GDM1 (cell line): Measurements from ENCODE around the gene TINCR.

Experiments used
- DNase-seq: peaks from one replicate; lab custom pipeline; 2025; lab: John Stamatoyannopoulos, UW

Gene TINCR

GRCh38 chr19:5588906-5589676 lies 21.3 kb upstream of the TINCR start:
- no peak for DNase-seq

DNA sequence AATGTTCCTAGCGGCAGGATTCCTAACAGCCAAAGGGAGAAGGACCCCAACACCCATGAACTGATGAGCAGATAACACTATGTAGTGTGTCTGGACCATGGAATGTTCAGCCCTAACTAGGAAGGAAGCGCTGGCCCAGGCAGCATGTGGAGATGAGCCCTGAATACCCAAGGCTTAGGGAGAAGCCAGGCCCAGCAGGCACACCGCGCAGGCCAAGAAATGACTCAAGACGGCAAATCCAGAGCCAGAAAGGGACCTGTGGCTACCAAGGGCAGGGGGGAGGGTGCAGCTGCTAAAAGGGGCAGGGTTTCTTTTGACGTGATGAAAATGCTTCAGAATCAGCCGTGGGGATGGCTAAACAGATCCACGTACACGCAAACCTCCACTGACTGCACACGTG lies 20.7 kb upstream of the TINCR start:
- DNase-seq, result no peak

DNA sequence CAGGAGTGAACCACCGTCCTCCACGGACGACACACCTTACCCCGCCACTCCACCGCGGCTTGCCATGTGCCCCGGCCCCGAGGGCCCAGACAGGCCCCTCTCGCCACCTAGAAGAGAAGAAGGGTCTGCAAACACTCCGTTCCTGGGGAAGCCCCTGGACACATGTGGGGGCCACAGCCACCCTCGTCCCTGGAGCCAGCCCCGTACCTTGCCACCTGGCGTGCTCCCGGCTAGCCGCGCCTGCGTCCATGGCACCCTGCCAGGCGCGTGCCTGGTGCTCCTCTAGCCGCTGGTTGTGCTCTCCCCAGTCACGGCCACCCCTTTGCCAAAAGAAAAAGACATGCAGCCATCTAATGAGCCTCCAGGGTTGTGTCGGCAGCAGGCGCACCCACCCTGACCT lies 19.9 kb upstream of the TINCR start:
- DNase-seq, result no peak

DNA sequence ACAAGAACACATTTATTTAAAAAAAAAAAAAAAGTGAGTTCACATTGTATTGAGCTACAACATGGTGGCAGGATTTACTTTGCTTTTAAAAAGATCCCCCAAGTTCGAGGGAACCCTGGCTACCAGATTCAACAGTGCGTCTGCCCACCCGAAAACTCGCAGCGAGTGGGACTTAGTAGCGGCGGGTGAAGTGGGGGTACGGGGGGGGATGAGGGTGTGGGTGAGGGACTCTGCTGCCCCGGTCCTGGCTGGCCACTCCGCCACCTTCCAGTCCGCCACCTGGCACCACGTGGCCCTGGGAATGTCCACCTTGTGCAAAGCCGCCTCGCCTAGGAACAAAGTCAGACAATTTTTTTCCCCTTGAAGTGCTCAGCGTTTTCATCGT lies 19.3 kb upstream of the TINCR start:
- no peak for DNase-seq

GRCh38 chr19:5586300-5587070 lies 18.7 kb upstream of the TINCR start:
- DNase-seq, result no peak

GRCh38 chr19:5585461-5586299 lies 17.9 kb upstream of the TINCR start:
- no peak for DNase-seq

DNA sequence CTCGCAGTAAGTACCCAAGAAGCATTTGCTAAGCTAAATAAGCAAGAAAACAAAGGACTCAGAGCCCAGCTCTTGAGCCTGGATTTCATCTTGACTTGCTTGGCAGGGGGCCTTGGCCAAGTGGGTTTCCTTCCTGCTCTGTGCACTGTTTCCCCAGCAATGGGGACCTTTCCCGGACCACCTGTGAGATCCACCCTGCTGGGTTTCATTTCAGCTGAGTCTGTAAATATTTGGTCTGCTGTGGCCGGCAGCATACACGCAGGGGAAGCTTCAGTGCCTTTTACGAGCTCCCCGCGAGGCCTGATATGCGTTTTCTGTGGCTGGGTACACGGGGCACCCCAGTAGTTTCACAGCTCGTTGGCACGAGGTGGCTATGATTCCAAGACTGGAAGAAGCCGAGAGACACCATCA lies 12.4 kb upstream of the TINCR start:
- DNase-seq, result no peak

DNA sequence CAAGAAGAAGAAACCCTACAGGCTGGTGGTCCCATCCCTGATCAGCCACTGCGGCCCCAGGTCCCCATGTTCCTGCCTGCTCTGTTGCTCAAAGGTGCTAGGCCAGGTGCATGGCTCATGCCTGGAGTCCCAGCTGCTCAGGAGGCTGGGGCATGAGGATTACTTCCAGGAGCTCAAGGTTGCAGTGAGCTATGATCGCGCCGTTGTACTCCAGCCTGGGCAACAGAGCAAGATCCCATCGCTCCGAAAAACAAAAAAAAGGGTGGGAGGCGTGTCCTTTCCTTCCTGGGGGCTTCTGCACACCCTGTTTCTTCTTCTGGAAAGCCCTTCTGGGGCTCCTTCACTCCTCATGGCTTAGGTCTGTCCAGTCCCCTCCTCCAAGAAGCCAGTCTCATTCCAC lies 11.9 kb upstream of the TINCR start:
- no peak for DNase-seq

- DNase-seq, result no peak
Observed at GRCh38 chr19:5579286-5579685, 11.5 kb upstream of the TINCR start.

- DNase-seq, result no peak
Observed at GRCh38 chr19:5578097-5578846, 10.5 kb upstream of the TINCR start.

- DNase-seq, result no peak
Observed at GRCh38 chr19:5575590-5575989, 7.8 kb upstream of the TINCR start.

DNA sequence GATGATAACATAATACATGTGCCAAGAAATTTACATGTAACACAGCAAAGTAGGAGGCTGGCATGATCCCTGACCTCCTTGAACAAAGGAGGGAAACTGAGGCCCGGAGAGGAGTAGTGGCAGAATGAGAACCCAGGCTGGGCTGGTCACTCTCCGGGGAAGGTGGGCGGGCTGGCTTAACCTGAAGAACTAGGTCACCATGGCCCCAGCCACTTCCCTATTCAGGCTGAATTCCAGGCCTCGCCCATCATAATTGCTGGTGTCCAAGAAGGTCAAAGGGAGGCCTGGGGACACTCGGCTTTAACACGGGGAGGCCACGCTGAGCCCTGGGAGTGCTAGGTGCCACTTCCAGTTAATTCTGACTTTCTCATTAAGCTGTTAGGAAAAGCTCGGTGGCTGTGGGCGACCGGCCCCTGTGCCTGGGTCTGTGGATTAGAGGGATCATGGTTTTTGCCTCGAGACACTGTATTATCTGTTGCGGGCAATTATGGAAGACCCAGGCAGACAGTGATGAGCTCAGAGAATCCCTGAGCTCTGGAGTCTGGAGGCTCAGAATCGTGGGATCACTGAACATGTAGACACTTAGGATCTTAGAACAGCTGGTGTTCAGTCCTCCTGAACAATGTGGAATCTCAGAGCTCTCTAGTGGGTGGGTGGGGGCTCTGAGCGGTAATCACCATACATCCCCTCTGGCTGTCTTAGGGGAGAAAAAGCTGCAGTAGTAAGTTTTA lies 5.0 kb upstream of the TINCR start:
- no peak for DNase-seq

DNA sequence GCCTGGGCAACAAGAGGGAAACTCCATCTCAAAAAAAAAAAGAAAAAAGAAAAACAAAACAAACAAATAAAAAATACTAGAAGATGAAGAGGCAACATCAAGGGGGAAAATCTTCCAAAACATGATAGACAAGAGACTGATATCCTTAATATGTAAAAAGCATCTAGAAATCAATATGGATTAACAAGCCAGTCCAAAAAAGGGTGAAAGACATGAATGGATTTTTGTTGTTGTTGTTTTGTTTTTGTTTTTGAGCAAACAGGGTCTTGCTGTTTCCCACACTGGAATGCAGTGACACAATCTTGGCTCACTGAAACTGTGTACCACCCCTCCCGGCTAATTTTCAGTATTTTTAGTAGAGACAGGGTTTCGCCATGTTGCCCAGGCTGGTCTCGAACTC lies 4.0 kb upstream of the TINCR start:
- no peak for DNase-seq

- DNase-seq, result no peak
Observed at GRCh38 chr19:5567970-5568407, 236 bp upstream of the TINCR start.

GRCh38 chr19:5564930-5565329 lies 2.8 kb downstream of the TINCR start:
- DNase-seq, result no peak

DNA sequence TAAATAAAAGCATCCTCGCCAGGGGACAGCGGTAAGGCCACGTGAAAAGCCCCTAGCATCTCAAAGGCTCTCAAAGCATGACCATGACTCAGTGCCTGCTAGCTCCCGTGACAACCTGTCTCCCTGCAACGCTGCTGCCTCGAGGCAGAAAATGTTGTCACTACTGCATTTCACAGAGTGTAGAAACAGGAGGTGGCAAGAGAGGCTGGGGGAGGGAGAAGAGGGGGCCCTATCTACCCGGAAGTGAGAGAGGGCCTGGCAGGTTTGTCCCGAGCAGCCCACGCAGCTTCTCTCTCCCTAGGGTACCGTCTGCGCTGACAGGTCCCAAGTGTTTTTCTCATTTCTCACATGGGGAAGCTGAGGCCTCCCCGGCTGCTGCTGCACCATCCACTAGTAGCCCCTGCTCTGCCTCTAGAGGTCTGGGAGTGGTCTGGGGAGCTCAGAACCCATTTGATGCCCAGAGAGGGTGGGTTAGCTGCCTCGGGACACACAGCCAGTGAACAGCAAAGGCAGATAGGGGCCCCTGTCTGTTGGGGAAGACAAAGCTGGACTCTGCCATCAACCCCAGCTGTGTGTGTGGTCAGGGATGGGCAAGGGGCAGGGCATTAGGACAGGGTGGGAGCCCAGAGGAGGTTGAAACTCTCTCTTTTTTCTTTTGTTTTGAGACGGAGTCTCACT lies 3.7 kb downstream of the TINCR start:
- DNase-seq, result no peak

DNA sequence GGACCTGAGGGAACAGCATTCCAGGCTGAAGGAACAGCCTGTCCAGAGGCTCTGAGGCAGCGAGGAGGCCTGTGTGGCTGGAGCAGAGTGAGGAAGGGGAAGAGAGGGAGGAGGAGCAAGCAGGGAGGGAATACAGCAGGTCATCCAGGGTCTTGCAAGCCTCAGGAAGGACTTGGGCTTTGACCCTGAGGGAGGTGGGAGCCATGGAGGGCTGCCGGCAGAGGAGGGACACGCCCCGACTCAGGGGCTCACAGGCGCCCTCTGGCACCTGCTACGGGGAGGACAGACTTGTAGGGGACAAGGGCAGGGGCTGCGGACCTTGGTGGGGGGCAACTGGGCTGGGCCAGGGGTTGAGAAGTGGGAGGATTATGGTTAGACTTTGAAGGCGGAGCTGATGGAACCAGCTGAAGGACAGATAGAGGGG lies 4.7 kb downstream of the TINCR start:
- no peak for DNase-seq

GRCh38 chr19:5562280-5562679 lies 5.5 kb downstream of the TINCR start:
- DNase-seq, result no peak

DNA sequence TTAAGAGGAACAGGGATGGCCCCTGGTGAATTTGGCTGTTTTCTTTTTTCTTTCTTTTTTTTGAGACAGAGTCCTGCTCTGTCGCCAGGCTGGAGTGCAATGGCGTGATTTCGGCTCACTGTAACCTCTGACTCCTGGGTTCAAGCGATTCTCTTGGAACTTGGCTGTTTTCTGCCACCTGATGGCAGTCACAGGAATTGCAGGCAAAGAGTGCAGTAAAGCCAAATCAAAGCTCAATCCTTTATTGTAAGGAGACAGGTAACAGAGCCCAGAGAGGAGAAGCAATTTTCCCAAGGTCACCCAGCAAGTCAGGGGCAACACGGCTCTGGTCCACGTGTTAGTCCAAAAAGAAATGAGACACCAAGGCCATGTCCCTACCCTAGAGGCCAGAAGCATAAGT lies 6.2 kb downstream of the TINCR start:
- DNase-seq, result no peak

DNA sequence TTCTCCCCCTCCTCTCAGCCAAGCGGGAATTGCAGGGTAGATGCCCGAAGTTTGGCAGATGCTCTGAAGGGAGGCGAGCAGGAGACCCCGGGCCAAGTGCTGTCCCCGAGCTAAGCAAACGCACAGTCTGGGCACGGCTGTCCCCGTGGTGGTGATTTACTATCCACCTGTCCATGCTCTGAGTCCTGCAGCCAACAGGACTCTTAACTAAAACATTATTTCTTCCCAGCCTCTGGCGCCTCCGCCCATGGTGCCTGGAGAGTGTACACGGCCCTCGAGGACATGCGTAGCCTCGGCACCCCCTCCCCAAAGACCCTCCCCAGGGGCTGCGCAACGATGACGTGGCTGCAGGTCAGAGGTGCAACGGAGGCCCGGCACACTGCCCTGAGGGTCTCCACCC lies 7.6 kb downstream of the TINCR start:
- no peak for DNase-seq

- no peak for DNase-seq
Observed at GRCh38 chr19:5559804-5560133, 8.0 kb downstream of the TINCR start.
